Mesothelial cell of epicardium (in vitro differentiated cells): ENCODE results near the gene ACTRT2. TPM values are rescaled to one million over a fixed set of nuclear protein-coding genes. Genes with fewer than 3 reads are reported as not detected.

ENCODE experiments used
- DNase-seq, 2 experiments: peaks; one replicate each; pipeline ENCODE4 v3.0.0; 2021; ENCODE audit warnings: low spot score in 2 of 2; ENCODE audit not compliant: unreplicated experiment in 2 of 2
- H3K27ac Mint-ChIP-seq: 2 replicates; pipeline ENCODE4 v1.8.0; 2021; ENCODE audit warnings: mixed read lengths
- H3K27me3 Mint-ChIP-seq: 2 replicates; pipeline ENCODE4 v1.8.0; 2021; ENCODE audit warnings: low read depth, mixed read lengths
- H3K36me3 Mint-ChIP-seq: 2 replicates; pipeline ENCODE4 v1.8.0; 2021; ENCODE audit warnings: mixed read lengths
- H3K4me1 Mint-ChIP-seq: 2 replicates; pipeline ENCODE4 v1.8.0; 2021; ENCODE audit warnings: mixed read lengths
- H3K4me3 Mint-ChIP-seq: 2 replicates; pipeline ENCODE4 v1.8.0; 2021; ENCODE audit warnings: mild to moderate bottlenecking, moderate library complexity, mixed read lengths
- H3K9me3 Mint-ChIP-seq: 2 replicates; pipeline ENCODE4 v1.8.0; 2021; ENCODE audit warnings: mixed read lengths
- CTCF ChIP-seq: fragments of 200-600 bp; sonication (generic); IDR thresholded peaks from one replicate; pipeline ENCODE4 v1.5.0; 2021; ENCODE audit warnings: antibody characterized with exemption; ENCODE audit not compliant: unreplicated experiment
- total RNA-seq: library from RNA; stranded (reverse); gene quantifications from 3 replicates; pipeline ENCODE4 v1.2.1, GENCODE V29; 2021

Gene ACTRT2
- total RNA-seq, 1 donor from 2014 or later: not detected

DNA sequence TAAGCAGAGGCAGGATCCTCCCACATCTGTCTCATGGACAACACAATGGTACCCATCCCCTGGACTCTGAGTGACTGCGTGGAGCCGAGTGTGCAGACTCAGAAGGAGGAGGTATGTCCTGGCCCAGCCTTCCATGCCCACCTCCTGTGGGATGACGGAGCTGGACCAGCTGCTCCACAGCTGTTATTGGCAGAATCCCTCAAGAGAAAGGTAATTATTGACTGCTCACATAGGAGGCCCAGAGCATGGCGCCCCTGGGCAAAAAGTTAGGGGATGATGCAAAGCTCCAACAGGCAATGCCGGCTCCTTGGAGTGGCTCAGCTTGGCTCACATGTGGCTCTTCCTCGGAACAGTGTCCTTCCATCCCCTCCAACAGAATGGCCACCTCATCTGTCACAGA lies 12.2 kb upstream of the ACTRT2 start:
- Mint-ChIP-seq H3K4me3 (no peak overlapping the region), H3K4me1 (no peaks in the 10 kb centered on the region)

GRCh38 chr1:3009556-3009955 lies 11.7 kb upstream of the ACTRT2 start:
- no peak for DNase-seq
- no peaks in the 10 kb centered on the region for H3K4me1 Mint-ChIP-seq
- no peak overlapping the region for H3K4me3 Mint-ChIP-seq
- H3K27me3 Mint-ChIP-seq: peaks cover 21% of the 10 kb centered on the region
- H3K36me3 Mint-ChIP-seq: peaks cover 2% of the 10 kb centered on the region
- peaks cover 43% of the 10 kb centered on the region for H3K9me3 Mint-ChIP-seq
- no peak for TF ChIP-seq CTCF
- H3K27ac Mint-ChIP-seq: no peak overlapping the region

More for the DNA sequence above, 12.2 kb upstream of the ACTRT2 start:
- Mint-ChIP-seq H3K27me3 (peaks cover 16% of the 10 kb centered on the region), H3K27ac (no peak overlapping the region), H3K9me3 (peaks cover 43% of the 10 kb centered on the region), H3K36me3 (peaks cover 2% of the 10 kb centered on the region)
- no peak for TF ChIP-seq CTCF
- peak in 1 of 2 experiments; percentile 5 for DNase-seq

DNA sequence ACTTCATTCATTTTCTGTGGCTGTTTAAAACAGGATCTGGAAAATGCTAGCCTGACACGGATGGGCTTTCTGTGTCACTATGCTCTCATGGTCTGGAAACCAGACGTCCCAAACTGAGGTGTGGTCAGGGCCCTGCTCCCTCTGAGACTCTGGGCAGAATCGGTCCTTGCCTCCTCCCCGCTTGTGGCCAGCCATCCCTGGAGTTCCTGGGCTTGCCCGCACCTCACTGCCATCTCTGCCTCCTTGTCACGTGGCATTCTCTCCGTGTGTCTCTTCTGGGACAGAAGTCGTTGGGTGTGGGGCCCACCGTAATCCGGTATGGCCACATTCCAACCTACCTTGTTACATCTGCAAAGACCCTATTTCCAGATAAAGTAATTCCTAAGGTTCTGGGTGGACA lies 10.1 kb upstream of the ACTRT2 start:
- DNase-seq: peak in 1 of 2 experiments; percentile 8
- TF ChIP-seq CTCF: no peak
- peaks cover 2% of the 10 kb centered on the region for H3K36me3 Mint-ChIP-seq
- H3K27me3 Mint-ChIP-seq: peaks cover 30% of the 10 kb centered on the region
- H3K4me1 Mint-ChIP-seq: no peaks in the 10 kb centered on the region
- H3K4me3 Mint-ChIP-seq: no peak overlapping the region
- H3K27ac Mint-ChIP-seq: no peak overlapping the region
- H3K9me3 Mint-ChIP-seq: peaks cover 35% of the 10 kb centered on the region

DNA sequence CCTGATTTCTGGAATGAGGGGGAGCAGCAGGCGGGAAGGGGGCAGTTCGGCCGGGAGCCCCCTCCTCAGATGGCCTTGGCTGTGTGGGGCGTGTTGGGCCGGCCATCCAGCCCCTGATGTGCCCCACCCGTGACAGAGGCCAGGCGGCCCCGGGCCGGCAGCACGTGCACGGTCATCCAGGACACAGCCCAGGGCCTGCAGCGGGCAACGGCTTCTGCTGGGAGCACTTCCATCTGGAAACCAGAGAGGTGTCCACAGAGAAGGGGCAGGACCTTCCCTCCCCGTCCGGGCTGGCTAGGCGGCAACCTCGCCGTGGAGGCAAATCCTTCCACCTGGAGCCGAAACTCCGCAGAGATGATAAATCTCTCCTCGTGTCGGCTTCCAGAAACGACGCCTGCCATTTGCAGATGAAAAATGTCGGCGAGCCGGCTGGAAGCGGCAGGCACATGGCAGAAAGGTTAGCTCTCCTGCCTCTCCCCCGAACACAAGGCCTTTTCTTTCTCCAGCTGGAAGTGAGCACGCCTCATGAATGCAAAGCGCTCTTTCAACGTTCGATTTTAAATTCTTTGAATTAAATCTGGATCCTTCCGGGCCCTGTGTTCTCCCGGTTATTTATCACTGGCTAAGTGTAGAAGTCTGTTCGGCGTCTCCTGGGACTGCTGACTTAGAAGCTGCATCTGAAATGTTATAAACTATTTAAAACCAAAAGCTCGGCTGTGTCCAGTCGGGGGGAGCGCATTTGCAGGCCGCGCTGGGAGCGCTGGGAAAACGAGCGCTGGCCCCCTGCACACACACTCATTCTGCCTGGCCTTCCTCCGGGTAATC lies 9.4 kb upstream of the ACTRT2 start:
- Mint-ChIP-seq H3K4me1 (no peaks in the 10 kb centered on the region), H3K27me3 (peaks cover 30% of the 10 kb centered on the region), H3K9me3 (peaks cover 28% of the 10 kb centered on the region), H3K27ac (no peak overlapping the region), H3K4me3 (no peak overlapping the region), H3K36me3 (no peaks in the 10 kb centered on the region)
- DNase-seq: peak in 1 of 2 experiments; percentile 17
- no peak for TF ChIP-seq CTCF

- Mint-ChIP-seq H3K27me3 (peaks cover 30% of the 10 kb centered on the region), H3K4me1 (no peaks in the 10 kb centered on the region), H3K27ac (no peak overlapping the region), H3K9me3 (peaks cover 21% of the 10 kb centered on the region), H3K36me3 (no peaks in the 10 kb centered on the region), H3K4me3 (no peak overlapping the region)
- DNase-seq: peak; percentile 29 to 63
- peak; percentile 85 for TF ChIP-seq CTCF
Observed at GRCh38 chr1:3012456-3013291, 8.6 kb upstream of the ACTRT2 start.
